HG03095 (cell line): ENCODE data around the gene GALNT7.

Experiments
- ATAC-seq: cut with Tn5 transposase; IDR thresholded peaks from one replicate; pipeline ENCODE4 v1.9.1; 2021; ENCODE audit warnings: moderate library complexity; ENCODE audit not compliant: unreplicated experiment

GALNT7 gene

GRCh38 chr4:173231916-173232315 is 63.3 kb downstream of the GALNT7 start:
- ATAC-seq, result no peak

- no peak for ATAC-seq
Observed at GRCh38 chr4:173233857-173234256, 65.2 kb downstream of the GALNT7 start.

GRCh38 chr4:173235050-173235449 is 66.4 kb downstream of the GALNT7 start:
- ATAC-seq, result no peak

- no peak for ATAC-seq
Observed at GRCh38 chr4:173236301-173236700, 67.7 kb downstream of the GALNT7 start.

- no peak for ATAC-seq
Observed at GRCh38 chr4:173237152-173237551, 68.5 kb downstream of the GALNT7 start.

- ATAC-seq, result no peak
Observed at GRCh38 chr4:173237762-173238161, 69.2 kb downstream of the GALNT7 start.

- no peak for ATAC-seq
Observed at GRCh38 chr4:173240696-173241095, 72.1 kb downstream of the GALNT7 start.

GRCh38 chr4:173242466-173243250 is 74.0 kb downstream of the GALNT7 start:
- ATAC-seq, result no peak

GRCh38 chr4:173243321-173243720 is 74.7 kb downstream of the GALNT7 start:
- ATAC-seq, result no peak

GRCh38 chr4:173243917-173244658 is 75.5 kb downstream of the GALNT7 start:
- ATAC-seq, result peak; percentile 71

- ATAC-seq, result no peak
Observed at GRCh38 chr4:173245952-173246351, 77.3 kb downstream of the GALNT7 start.

GRCh38 chr4:173246719-173247118 is 78.1 kb downstream of the GALNT7 start:
- ATAC-seq, result peak; percentile 55

GRCh38 chr4:173247321-173247720 is 78.7 kb downstream of the GALNT7 start:
- ATAC-seq, result no peak

GRCh38 chr4:173248690-173249089 is 80.1 kb downstream of the GALNT7 start:
- no peak for ATAC-seq

GRCh38 chr4:173252024-173252935 is 83.7 kb downstream of the GALNT7 start:
- ATAC-seq, result peak; percentile 85

- ATAC-seq, result no peak
Observed at GRCh38 chr4:173253561-173253960, 85.0 kb downstream of the GALNT7 start.

GRCh38 chr4:173254646-173255045 is 86.0 kb downstream of the GALNT7 start:
- no peak for ATAC-seq

- ATAC-seq, result no peak
Observed at GRCh38 chr4:173256825-173257224, 88.2 kb downstream of the GALNT7 start.

- ATAC-seq, result peak; percentile 88
Observed at GRCh38 chr4:173257732-173258717, 89.4 kb downstream of the GALNT7 start.

GRCh38 chr4:173258866-173259265 is 90.3 kb downstream of the GALNT7 start:
- ATAC-seq, result no peak
